ENCODE measurements around the gene PCDH9. TPM values are rescaled to one million over a fixed set of nuclear protein-coding genes. Genes with fewer than 3 reads are reported as not detected.

Gene PCDH9
- total and polyA plus RNA-seq, 8 donors, result 2.0 to 11.6 (median 3.1) TPM

DNA sequence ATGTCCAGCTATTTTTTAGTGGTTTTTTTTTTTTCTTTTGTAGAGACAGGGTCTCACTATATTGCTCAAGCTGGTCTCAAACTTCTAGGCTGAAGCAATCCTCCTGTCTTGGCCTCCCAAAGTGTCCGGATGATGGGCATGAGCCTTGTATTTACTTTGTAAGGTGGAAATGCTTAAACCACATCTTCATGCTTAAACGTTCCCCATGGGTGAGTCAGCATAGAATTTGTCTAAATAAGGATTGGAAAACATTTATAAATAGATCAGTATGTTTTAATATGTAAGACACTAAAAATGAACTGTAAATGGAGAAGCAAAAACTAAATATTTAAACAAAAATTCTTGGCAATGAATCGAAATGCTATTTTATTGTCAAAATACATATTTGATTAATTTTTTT lies 698.0 kb downstream of the PCDH9 start:
- H3K27me3 ChIP-seq, result no peaks in the 10 kb centered on the region
- intact Hi-C loops (cut with DNase I), result no loop called here
- H3K9me3 ChIP-seq, result no peaks in the 10 kb centered on the region
- no peak overlapping the region for H3K4me3 ChIP-seq
- TF ChIP-seq, protein P1, sequence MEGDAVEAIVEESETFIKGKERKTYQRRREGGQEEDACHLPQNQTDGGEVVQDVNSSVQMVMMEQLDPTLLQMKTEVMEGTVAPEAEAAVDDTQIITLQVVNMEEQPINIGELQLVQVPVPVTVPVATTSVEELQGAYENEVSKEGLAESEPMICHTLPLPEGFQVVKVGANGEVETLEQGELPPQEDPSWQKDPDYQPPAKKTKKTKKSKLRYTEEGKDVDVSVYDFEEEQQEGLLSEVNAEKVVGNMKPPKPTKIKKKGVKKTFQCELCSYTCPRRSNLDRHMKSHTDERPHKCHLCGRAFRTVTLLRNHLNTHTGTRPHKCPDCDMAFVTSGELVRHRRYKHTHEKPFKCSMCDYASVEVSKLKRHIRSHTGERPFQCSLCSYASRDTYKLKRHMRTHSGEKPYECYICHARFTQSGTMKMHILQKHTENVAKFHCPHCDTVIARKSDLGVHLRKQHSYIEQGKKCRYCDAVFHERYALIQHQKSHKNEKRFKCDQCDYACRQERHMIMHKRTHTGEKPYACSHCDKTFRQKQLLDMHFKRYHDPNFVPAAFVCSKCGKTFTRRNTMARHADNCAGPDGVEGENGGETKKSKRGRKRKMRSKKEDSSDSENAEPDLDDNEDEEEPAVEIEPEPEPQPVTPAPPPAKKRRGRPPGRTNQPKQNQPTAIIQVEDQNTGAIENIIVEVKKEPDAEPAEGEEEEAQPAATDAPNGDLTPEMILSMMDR (IDR thresholded peaks at IDR 0.05), result no peak
- ATAC-seq, result no peak
- no peak overlapping the region for H3K27ac ChIP-seq
- H3K36me3 ChIP-seq, result no peaks in the 10 kb centered on the region
- DNase-seq, result no peak
- H3K4me1 ChIP-seq, result no peaks in the 10 kb centered on the region

GRCh38 chr13:66530686-66531085 lies 699.5 kb downstream of the PCDH9 start:
- H3K27ac ChIP-seq, result no peak overlapping the region
- TF ChIP-seq, protein P1 (IDR thresholded peaks at IDR 0.05), result no peak
- no peak for DNase-seq
- no peak for ATAC-seq
- no peaks in the 10 kb centered on the region for H3K36me3 ChIP-seq
- H3K27me3 ChIP-seq, result no peaks in the 10 kb centered on the region
- no peaks in the 10 kb centered on the region for H3K4me1 ChIP-seq
- H3K4me3 ChIP-seq, result no peak overlapping the region
- intact Hi-C loops (cut with DNase I), result no loop called here
- no peaks in the 10 kb centered on the region for H3K9me3 ChIP-seq

GRCh38 chr13:66530158-66530557 lies 700.0 kb downstream of the PCDH9 start:
- no peak overlapping the region for H3K27ac ChIP-seq
- no peak overlapping the region for H3K4me3 ChIP-seq
- H3K27me3 ChIP-seq, result no peaks in the 10 kb centered on the region
- no peak for ATAC-seq
- H3K9me3 ChIP-seq, result no peaks in the 10 kb centered on the region
- no peaks in the 10 kb centered on the region for H3K4me1 ChIP-seq
- intact Hi-C loops (cut with DNase I), result no loop called here
- no peaks in the 10 kb centered on the region for H3K36me3 ChIP-seq
- DNase-seq, result no peak
- TF ChIP-seq, protein P1 (IDR thresholded peaks at IDR 0.05), result no peak

GRCh38 chr13:66528944-66529576 lies 701.1 kb downstream of the PCDH9 start:
- Histone ChIP-seq H3K27ac (no peak overlapping the region), H3K4me3 (no peak overlapping the region), H3K4me1 (no peaks in the 10 kb centered on the region), H3K36me3 (no peaks in the 10 kb centered on the region), H3K27me3 (no peaks in the 10 kb centered on the region), H3K9me3 (no peaks in the 10 kb centered on the region)
- ATAC-seq (no peak), DNase-seq (no peak)
- TF ChIP-seq, protein P1 (IDR thresholded peaks at IDR 0.05), result no peak
- intact Hi-C loops (cut with DNase I), result no loop called here

DNA sequence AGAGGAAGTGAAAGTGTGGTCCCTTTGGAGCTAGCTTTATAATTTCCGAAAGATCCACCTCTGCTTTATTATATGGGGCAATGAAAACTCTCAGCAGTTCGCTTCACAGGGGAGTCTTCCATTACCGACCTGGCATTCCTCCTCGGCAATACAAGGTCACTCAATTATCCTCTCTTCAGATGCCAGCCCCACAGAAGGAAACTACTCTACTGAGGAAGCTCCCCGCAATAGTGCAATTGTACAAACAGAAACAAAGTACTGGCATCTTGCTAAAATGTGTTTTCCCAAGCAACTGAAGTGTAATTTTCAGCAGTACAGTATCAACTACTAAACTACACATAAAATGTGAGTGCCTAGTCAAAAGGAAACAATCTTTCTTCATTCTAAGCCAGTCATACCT lies 702.0 kb downstream of the PCDH9 start:
- TF ChIP-seq, protein P1 (IDR thresholded peaks at IDR 0.05), result no peak
- Histone ChIP-seq H3K36me3 (no peaks in the 10 kb centered on the region), H3K4me1 (no peaks in the 10 kb centered on the region), H3K27me3 (no peaks in the 10 kb centered on the region), H3K9me3 (no peaks in the 10 kb centered on the region), H3K27ac (no peak overlapping the region), H3K4me3 (no peak overlapping the region)
- intact Hi-C loops (cut with DNase I), result no loop called here
- ATAC-seq (no peak), DNase-seq (no peak)

All from left lung (tissue), 10 donors.